HL-60 (cell line): ENCODE measurements around the gene MYO15A.

Source experiments
- DNase-seq, 2 experiments: peaks; one replicate each; pipeline ENCODE4 v3.0.0-alpha.2; 2010 to 2020; ENCODE audit warnings: low read depth in 1 of 2, low spot score in 1 of 2
- H3K27ac ChIP-seq: fragments of 250-450 bp; sonication (Bioruptor Pico); replicated peaks from 2 replicates; pipeline ENCODE4 v1.5.1; 2020; ENCODE audit warnings: mild to moderate bottlenecking, moderate library complexity
- H3K27me3 ChIP-seq: fragments of 250-450 bp; sonication (Bioruptor Pico); 2 replicates; pipeline ENCODE4 v1.5.1; 2021; ENCODE audit warnings: mild to moderate bottlenecking, moderate library complexity; ENCODE audit not compliant: insufficient read depth, poor library complexity, severe bottlenecking
- H3K4me3 ChIP-seq: replicated peaks from 2 replicates; pipeline ENCODE4 v1.5.1; 2011; ENCODE audit warnings: mild to moderate bottlenecking, control low read depth, low read length; ENCODE audit not compliant: insufficient read depth
- GABPA ChIP-seq: IDR thresholded peaks from 2 replicates; pipeline ENCODE4 v1.6.1; 2012; ENCODE audit warnings: low read depth
- POLR2AphosphoS5 ChIP-seq: IDR thresholded peaks from 2 replicates; pipeline ENCODE4 v1.6.1; 2012; ENCODE audit warnings: low read depth
- SPI1 ChIP-seq: IDR thresholded peaks from 2 replicates; pipeline ENCODE4 v1.6.1; 2012; ENCODE audit warnings: low read depth, mild to moderate bottlenecking, borderline replicate concordance
- TF ChIP-seq, protein P1 (sequence below): IDR thresholded peaks from one replicate; pipeline ENCODE4 v1.5.1; 2011; ENCODE audit warnings: low read length, control low read depth, inconsistent platforms; ENCODE audit not compliant: insufficient read depth
- TF ChIP-seq, protein P2 (sequence below): IDR thresholded peaks from 2 replicates; pipeline ENCODE4 v1.6.1; 2012; ENCODE audit warnings: low read depth; ENCODE audit not compliant: insufficient replicate concordance

MYO15A gene

DNA sequence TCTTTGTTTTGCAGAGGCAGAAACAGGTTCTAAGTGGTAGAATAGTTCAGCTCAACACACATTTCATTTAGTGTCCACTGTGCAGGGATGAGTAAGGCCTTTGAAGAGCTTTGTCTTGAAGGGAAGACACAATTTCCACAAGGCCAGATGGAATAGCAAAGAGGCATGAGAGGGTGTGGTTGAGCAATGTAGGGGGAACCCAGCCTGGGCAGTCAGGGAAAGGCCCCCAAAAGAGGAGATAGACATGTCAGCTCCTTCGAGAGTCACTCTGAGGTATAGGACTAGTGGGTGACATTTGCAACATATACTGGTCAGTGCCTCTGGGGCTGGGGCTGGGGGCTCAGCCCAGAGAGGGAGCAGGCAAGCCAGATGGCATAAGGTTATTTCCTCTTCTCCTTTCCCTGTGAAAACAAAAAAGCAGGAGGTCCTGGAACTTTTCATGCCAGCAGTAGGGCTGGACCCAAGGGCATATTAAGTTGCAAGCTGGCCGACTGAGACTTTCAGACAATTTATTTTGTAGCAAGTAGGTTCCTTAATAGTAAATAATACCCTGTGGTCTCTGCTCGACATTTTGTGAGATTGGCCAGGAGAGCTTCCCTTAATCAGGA, 82.2 kb downstream of the MYO15A start:
- no peak overlapping the region for H3K4me3 ChIP-seq
- no peak overlapping the region for H3K27ac ChIP-seq
- H3K27me3 ChIP-seq = no peaks in the 10 kb centered on the region
- TF ChIP-seq POLR2AphosphoS5 = no peak
- TF ChIP-seq, protein P1, sequence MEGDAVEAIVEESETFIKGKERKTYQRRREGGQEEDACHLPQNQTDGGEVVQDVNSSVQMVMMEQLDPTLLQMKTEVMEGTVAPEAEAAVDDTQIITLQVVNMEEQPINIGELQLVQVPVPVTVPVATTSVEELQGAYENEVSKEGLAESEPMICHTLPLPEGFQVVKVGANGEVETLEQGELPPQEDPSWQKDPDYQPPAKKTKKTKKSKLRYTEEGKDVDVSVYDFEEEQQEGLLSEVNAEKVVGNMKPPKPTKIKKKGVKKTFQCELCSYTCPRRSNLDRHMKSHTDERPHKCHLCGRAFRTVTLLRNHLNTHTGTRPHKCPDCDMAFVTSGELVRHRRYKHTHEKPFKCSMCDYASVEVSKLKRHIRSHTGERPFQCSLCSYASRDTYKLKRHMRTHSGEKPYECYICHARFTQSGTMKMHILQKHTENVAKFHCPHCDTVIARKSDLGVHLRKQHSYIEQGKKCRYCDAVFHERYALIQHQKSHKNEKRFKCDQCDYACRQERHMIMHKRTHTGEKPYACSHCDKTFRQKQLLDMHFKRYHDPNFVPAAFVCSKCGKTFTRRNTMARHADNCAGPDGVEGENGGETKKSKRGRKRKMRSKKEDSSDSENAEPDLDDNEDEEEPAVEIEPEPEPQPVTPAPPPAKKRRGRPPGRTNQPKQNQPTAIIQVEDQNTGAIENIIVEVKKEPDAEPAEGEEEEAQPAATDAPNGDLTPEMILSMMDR = no peak
- no peak for TF ChIP-seq GABPA
- TF ChIP-seq, protein P2, sequence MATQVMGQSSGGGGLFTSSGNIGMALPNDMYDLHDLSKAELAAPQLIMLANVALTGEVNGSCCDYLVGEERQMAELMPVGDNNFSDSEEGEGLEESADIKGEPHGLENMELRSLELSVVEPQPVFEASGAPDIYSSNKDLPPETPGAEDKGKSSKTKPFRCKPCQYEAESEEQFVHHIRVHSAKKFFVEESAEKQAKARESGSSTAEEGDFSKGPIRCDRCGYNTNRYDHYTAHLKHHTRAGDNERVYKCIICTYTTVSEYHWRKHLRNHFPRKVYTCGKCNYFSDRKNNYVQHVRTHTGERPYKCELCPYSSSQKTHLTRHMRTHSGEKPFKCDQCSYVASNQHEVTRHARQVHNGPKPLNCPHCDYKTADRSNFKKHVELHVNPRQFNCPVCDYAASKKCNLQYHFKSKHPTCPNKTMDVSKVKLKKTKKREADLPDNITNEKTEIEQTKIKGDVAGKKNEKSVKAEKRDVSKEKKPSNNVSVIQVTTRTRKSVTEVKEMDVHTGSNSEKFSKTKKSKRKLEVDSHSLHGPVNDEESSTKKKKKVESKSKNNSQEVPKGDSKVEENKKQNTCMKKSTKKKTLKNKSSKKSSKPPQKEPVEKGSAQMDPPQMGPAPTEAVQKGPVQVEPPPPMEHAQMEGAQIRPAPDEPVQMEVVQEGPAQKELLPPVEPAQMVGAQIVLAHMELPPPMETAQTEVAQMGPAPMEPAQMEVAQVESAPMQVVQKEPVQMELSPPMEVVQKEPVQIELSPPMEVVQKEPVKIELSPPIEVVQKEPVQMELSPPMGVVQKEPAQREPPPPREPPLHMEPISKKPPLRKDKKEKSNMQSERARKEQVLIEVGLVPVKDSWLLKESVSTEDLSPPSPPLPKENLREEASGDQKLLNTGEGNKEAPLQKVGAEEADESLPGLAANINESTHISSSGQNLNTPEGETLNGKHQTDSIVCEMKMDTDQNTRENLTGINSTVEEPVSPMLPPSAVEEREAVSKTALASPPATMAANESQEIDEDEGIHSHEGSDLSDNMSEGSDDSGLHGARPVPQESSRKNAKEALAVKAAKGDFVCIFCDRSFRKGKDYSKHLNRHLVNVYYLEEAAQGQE = no peak
- no peak for TF ChIP-seq SPI1
- no peak for DNase-seq

DNA sequence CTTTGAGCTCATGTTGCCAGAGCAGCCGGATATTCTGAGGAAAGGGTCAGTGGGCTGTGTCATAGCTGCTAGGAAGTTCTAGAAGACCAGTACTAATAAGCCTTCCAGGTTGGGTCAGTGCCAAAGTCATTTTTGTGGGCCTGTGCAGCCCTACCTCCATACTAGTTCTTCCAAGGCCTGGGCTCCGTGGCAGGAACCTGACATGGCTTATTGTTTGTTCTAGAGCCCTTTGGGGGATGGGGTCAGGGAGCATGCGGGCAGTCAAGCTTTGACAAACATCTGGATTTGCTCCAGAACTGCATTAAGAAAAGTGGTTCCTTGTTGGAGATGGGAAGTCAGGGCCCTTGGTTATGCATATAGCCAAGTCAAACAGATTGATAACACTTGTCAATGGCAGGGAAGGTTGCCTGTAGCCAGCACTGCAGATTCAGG, 82.7 kb downstream of the MYO15A start:
- no peak overlapping the region for H3K27ac ChIP-seq
- DNase-seq = no peak

DNA sequence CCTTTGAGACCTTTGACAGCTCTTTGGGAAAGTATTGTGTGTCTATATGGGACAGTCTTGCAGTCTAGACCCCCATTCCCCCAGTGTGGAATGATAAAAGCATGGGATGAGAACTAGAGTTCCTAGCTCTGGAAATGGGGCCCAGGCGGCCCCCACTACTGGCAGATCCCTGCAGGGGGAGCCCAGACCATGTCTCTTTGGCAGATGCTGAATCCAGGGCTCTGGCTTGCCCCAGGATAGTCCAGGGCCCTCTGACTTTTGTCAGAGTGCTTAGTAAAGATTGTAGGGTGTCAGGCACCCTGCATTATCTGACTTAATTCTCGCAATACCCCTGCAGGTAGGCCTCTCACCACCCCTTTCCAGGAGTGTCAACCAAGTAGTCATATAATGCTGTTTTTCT, 83.4 kb downstream of the MYO15A start:
- Histone ChIP-seq H3K27ac (no peak overlapping the region), H3K27me3 (no peaks in the 10 kb centered on the region), H3K4me3 (no peak overlapping the region)
- no peak for DNase-seq
- TF ChIP-seq, protein P1 = no peak
- TF ChIP-seq SPI1 (no peak), GABPA (no peak), POLR2AphosphoS5 (no peak)
- TF ChIP-seq, protein P2 = no peak

More for the DNA sequence above, 82.7 kb downstream of the MYO15A start:
- TF ChIP-seq, protein P1 = no peak
- TF ChIP-seq POLR2AphosphoS5 (no peak), GABPA (no peak), SPI1 (no peak)
- TF ChIP-seq, protein P2 = no peak
- Histone ChIP-seq H3K27me3 (no peaks in the 10 kb centered on the region), H3K4me3 (no peak overlapping the region)
